Measurements from ENCODE around the gene INTS14. TPM values are rescaled to one million over a fixed set of nuclear protein-coding genes. Genes with fewer than 3 reads are reported as not detected.
"Not testable (repeated sequence)": the region's sequence is repeated elsewhere in the genome, so short reads cannot be mapped to it uniquely, and the experiment has no call there.

INTS14 gene
- total and polyA plus RNA-seq, 3 donors from 2014 or later, result 41.7 to 71.0 (median 65.7) TPM

DNA sequence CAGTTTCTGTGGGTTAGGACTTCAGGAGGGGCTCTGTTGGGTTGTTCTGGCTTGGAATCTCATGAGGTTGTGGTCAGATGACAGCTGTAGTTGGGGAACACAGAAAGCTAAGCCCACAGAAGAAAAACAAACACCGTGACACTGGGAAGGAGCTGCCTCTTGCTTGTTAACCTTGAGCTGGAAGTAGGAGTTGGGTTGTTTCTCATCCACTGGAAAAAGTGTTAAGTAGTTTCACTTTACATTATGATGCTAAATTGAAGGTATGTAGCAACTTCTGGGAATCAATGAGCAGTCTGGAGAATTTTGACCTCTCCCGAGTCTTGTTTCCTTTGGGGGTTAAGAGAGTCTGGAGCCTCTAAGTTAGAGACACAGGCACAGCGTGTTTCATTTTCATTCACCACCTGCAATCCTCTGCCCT, 60.2 kb downstream of the INTS14 start:
- H3K27me3 ChIP-seq, result no peaks in the 10 kb centered on the region
- H3K4me3 ChIP-seq, result no peak overlapping the region
- no peaks in the 10 kb centered on the region for H3K9me3 ChIP-seq
- intact Hi-C loops (cut with DNase I; ENCODE audit: low total_unique reads), result no loop called here
- peaks cover 8% of the 10 kb centered on the region for H3K4me1 ChIP-seq
- TF ChIP-seq, protein P1, sequence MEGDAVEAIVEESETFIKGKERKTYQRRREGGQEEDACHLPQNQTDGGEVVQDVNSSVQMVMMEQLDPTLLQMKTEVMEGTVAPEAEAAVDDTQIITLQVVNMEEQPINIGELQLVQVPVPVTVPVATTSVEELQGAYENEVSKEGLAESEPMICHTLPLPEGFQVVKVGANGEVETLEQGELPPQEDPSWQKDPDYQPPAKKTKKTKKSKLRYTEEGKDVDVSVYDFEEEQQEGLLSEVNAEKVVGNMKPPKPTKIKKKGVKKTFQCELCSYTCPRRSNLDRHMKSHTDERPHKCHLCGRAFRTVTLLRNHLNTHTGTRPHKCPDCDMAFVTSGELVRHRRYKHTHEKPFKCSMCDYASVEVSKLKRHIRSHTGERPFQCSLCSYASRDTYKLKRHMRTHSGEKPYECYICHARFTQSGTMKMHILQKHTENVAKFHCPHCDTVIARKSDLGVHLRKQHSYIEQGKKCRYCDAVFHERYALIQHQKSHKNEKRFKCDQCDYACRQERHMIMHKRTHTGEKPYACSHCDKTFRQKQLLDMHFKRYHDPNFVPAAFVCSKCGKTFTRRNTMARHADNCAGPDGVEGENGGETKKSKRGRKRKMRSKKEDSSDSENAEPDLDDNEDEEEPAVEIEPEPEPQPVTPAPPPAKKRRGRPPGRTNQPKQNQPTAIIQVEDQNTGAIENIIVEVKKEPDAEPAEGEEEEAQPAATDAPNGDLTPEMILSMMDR (IDR thresholded peaks at IDR 0.05), result no peak
- TF ChIP-seq POLR2A (IDR thresholded peaks at IDR 0.05), result no peak
- no peaks in the 10 kb centered on the region for H3K36me3 ChIP-seq (ENCODE audit: low read depth, missing control alignments)
- no peak for DNase-seq
- WGBS, 2 donors, result 31 to 40% methylated on average over 3 of the region's 3 CpGs
- peak overlapping the region in 1 of 2 donors; percentile 20 for H3K27ac ChIP-seq

DNA sequence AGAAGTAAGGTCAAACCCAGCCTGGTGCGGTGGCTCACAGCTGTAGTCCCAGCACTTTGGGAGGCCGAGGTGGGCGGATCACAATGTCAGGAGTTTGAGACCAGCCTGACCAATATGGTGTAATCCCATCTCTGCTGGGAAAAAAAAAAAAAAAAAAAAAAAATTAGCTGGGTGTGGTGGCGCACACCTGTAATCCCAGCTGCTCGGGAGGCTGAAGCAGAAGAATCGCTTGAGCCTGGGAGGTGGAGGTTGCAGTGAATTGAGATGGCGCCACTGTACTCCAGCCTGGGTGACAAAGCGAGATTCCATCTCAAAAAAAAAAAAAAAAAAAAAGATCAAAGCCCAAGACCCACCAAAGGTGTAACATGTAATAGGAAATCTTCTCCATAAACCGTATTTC, 61.6 kb downstream of the INTS14 start:
- DNase-seq; intact Hi-C loops (cut with DNase I; ENCODE audit: low total_unique reads); H3K27me3 ChIP-seq; H3K36me3 ChIP-seq (ENCODE audit: low read depth, missing control alignments); H3K4me1 ChIP-seq; H3K4me3 ChIP-seq; H3K9me3 ChIP-seq; H3K27ac ChIP-seq: not testable (repeated sequence)
- 97 to 99% methylated on average over 9 of the region's 9 CpGs for WGBS, 2 donors

DNA sequence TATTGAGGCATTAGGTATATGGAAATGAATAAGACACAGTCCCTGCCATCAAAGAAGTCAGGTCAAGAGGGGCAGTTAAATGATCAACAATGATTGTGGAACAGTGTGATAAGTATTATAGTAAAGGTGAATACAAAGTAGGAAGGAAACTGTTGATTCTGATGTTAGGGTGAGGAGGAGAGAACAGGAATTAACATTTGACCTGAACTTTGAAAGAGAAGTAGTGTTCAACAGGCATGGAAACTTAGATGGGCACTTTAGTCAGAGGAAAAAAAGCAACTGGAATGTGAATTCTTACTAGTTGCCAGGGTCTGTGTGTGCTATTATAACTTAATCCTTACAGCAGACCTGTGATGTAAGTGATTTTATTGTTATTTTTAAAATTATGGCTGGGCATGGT, 63.1 kb downstream of the INTS14 start:
- no peaks in the 10 kb centered on the region for H3K27me3 ChIP-seq
- DNase-seq, result no peak
- TF ChIP-seq, protein P1 (IDR thresholded peaks at IDR 0.05), result no peak
- no peak for TF ChIP-seq POLR2A (IDR thresholded peaks at IDR 0.05)
- H3K9me3 ChIP-seq, result no peaks in the 10 kb centered on the region
- intact Hi-C loops (cut with DNase I; ENCODE audit: low total_unique reads), result no loop called here
- no peak overlapping the region for H3K27ac ChIP-seq
- peaks cover 8% of the 10 kb centered on the region for H3K4me1 ChIP-seq
- H3K4me3 ChIP-seq, result no peak overlapping the region
- no peaks in the 10 kb centered on the region for H3K36me3 ChIP-seq (ENCODE audit: low read depth, missing control alignments)

DNA sequence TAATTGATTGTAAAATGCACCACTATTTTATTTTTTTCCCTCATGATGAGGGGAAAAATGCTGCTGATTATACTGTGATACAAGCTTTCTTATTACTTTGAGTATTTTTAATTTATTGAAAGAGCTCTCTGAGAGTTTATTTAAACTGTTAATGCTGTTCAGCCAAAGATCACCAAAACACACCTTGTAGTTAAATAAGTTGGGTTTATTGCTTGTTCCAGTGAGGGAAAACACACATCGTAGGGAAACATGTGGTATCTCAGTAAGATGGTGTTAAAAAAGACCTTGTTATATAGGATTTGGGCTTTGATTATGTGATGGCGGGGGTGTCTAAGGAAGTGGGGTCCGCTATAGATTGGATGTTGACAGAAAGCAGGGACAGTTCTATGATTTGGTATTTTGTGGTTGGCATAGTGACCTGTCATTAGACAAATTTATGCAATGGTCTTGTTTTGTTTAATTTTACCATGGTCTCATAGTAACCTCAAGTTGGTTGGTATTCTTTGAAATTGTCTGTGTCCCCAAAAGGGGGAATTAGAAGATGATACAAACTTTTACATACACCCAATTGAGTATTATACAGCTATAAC, 69.6 kb downstream of the INTS14 start:
- Histone ChIP-seq H3K27me3 (no peaks in the 10 kb centered on the region), H3K9me3 (no peaks in the 10 kb centered on the region), H3K4me3 (no peak overlapping the region), H3K4me1 (no peaks in the 10 kb centered on the region), H3K36me3 (ENCODE audit: low read depth, missing control alignments) (no peaks in the 10 kb centered on the region), H3K27ac (no peak overlapping the region)
- DNase-seq, result no peak
- intact Hi-C loops (cut with DNase I; ENCODE audit: low total_unique reads), result no loop called here
- TF ChIP-seq POLR2A (IDR thresholded peaks at IDR 0.05), result no peak
- 92 to 96% methylated on average over 3 of the region's 3 CpGs for WGBS, 2 donors

DNA sequence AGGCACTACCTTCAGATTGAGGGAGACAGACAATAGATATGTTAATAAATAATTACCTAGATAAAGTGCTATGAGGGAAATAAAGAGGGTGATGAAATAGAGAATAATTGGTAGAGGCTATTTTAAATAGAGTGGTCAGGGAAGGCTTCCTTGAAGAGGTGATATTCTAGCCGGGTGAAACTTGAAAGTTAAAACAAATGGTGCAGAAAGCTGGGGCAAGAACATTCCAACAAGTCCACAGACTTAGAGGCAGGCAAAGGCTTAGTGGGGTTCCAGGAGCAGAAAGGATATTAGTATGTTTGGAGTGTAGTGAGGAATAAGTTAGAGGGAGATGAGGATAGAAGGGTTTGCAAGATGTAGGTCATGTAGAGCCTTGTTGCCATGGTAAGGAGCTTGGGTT, 70.6 kb downstream of the INTS14 start:
- Histone ChIP-seq H3K4me1 (no peaks in the 10 kb centered on the region), H3K4me3 (no peak overlapping the region), H3K36me3 (ENCODE audit: low read depth, missing control alignments) (no peaks in the 10 kb centered on the region), H3K9me3 (no peaks in the 10 kb centered on the region), H3K27me3 (no peaks in the 10 kb centered on the region), H3K27ac (no peak overlapping the region)
- intact Hi-C loops (cut with DNase I; ENCODE audit: low total_unique reads), result no loop called here
- TF ChIP-seq POLR2A (IDR thresholded peaks at IDR 0.05), result no peak
- TF ChIP-seq, protein P1 (IDR thresholded peaks at IDR 0.05), result no peak
- 92 to 96% methylated on average over 1 of the region's 1 CpG for WGBS, 2 donors
- no peak for DNase-seq

DNA sequence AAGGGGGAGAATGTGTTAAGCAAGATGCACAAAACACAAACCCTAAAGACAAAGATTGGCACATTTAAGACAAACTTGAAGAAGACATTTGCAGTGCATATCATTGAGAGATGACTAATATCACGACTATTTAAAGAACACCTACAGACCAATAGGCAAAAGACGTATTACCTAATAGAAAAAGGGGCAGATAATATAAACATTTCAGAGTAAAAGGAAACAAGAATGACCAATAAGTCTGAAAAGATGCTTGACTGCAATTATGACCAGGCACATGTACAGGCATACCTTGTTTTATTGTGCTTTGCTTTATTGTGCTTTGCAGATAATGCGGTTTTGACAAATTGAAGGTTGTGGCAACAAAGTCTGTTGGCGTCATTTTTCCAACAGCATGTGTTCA, 75.7 kb downstream of the INTS14 start:
- Histone ChIP-seq H3K4me3 (no peak overlapping the region), H3K27me3 (no peaks in the 10 kb centered on the region), H3K9me3 (no peaks in the 10 kb centered on the region), H3K27ac (no peak overlapping the region), H3K36me3 (ENCODE audit: low read depth, missing control alignments) (no peaks in the 10 kb centered on the region), H3K4me1 (no peaks in the 10 kb centered on the region)
- no peak for TF ChIP-seq POLR2A (IDR thresholded peaks at IDR 0.05)
- TF ChIP-seq, protein P1 (IDR thresholded peaks at IDR 0.05), result no peak
- intact Hi-C loops (cut with DNase I; ENCODE audit: low total_unique reads), result no loop called here
- DNase-seq, result no peak
- WGBS, 2 donors, result 91 to 95% methylated on average over 4 of the region's 4 CpGs

Data from testis (tissue), 3 donors.